GM12873 (cell line): ENCODE results near the gene GCDH.
A peak's percentile ranks its signal among the peaks of the same experiment; 100 is the strongest.

ENCODE experiments used
- CTCF ChIP-seq: IDR thresholded peaks from 2 replicates; pipeline ENCODE4 v1.5.1; 2012; ENCODE audit warnings: low read depth, mild to moderate bottlenecking, moderate library complexity, low read length, control low read depth; ENCODE audit not compliant: insufficient read depth; ENCODE audit errors: missing control alignments

The GCDH gene

GRCh38 chr19:12922959-12923358 is 32.0 kb downstream of the GCDH start:
- no peak for TF ChIP-seq CTCF

- no peak for TF ChIP-seq CTCF
These were observed 33.8 kb downstream of the GCDH start for GRCh38 chr19:12924621-12925310.

GRCh38 chr19:12930002-12930645 is 39.2 kb downstream of the GCDH start:
- peak; percentile 5 for TF ChIP-seq CTCF

- TF ChIP-seq CTCF: no peak
These were observed 41.7 kb downstream of the GCDH start for GRCh38 chr19:12932392-12933286.

- no peak for TF ChIP-seq CTCF
These were observed 42.5 kb downstream of the GCDH start, which contains the start of gene FARSA for GRCh38 chr19:12933287-12934072. FARSA (minus strand) TSS chr19:12933711; CDS start chr19:12933696, 15 bp downstream.

GRCh38 chr19:12935071-12935470 is 44.1 kb downstream of the GCDH start:
- TF ChIP-seq CTCF: no peak
